ENCODE data around the gene CEP57L1.
A peak's percentile ranks its signal among the peaks of the same experiment; 100 is the strongest.
"Not testable (repeated sequence)": the region's sequence is repeated elsewhere in the genome, so short reads cannot be mapped to it uniquely, and the experiment has no call there.

The CEP57L1 gene

DNA sequence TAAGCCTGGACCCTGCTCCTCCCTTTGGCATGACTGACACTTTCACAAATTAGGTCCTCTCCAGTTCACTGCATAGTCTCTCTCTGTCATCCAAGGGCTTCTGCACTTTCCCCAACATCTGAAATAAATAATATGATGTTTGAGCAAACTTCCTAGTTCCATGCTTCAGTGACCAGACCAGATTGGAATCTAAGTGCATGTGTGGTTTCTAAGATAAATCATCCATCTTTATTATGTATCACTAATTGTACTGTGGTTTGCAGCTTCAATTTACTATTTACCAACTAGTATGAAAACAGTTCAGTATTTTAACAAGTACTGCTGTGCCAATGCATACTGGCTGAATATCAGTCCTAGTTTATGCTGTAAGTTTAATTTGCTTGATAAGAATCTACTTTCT lies 19.4 kb upstream of the CEP57L1 start:
- no peak for FAIRE-seq

DNA sequence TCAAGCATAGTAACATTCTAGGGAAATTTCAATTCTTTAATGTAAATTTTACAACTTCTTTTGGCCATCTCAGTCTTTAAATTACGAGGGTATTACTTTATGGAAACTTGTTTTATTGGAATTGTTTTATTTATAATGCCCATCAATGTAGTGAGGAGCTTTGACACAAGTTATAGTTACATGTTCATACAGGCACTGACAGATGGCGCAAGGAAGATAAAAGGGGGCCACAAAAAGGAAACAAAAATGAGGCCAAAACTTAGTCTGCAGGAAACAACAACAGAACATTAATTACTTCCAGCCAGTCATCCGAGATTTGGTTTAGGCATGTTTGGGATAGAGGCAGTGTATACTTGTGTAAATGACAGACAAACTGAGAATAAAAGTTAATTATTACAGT lies 18.9 kb upstream of the CEP57L1 start:
- FAIRE-seq = peak; percentile 68

DNA sequence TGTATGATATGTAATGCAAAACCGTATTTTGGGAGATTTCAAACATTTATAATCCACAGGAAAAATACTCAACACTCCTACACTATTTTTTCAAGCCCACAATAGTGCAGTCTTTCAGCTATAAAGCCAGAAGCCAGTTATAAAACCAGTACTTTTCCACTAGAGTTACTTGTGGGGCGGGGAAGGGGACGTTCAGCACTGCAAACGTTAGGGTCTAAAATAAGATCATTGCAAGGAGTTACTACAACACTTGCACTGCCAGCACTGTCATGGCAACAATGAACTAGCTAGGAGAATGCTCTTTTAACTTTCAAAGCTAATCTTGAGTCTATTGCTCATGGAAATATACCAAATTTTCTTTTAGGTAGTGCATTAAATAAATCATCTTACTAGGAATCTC lies 15.3 kb upstream of the CEP57L1 start:
- FAIRE-seq = no peak

DNA sequence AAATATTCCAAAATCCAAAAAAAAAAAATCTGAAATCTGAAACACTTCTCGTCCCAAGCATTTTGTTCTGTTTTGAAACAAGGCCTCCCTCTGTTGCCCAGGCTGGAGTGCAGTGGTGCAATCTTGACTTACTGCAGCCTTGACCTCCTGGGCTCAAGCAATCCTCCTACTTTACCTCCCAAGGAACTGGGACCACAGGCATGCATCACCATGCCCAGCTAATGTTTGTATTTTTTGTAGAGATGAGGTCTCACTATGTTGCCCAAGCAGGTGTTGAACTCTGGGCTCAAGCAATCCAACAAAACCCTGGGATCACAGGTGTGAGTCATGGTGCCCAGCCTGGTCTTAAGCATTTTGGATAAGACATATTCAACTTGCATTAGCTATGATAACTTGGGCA lies 14.3 kb upstream of the CEP57L1 start:
- no peak for FAIRE-seq

DNA sequence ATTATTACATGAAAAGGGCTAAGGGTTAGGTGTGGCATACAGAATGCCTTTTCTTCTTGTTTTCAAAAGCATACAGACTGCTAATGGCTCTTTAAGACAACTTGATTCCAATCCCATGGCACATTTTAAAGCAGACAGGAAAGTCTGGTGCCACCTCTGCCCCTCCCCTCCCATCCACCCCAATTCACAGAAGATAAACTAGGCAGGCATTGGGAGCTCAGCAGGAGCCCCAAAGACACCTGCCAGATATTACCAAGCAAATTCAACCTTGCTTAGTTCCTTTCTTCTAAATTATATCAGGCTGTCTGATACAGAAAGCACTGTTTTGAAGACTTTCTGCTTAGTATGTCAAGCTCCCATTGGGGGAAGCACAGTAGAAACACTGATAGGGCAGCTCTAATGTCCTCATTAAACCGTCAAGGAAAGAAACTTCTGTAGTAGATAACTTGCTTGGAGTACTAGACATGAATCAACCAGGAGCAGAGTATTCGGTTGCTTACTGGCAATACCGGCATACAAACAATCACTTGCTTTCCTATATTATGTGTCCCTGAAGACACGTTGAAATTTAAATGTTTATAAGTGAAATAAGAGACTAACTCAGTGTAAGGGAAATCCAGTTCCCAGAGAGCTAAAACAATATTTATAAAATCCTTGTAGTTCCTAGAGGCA lies 13.7 kb upstream of the CEP57L1 start:
- no peak for FAIRE-seq

DNA sequence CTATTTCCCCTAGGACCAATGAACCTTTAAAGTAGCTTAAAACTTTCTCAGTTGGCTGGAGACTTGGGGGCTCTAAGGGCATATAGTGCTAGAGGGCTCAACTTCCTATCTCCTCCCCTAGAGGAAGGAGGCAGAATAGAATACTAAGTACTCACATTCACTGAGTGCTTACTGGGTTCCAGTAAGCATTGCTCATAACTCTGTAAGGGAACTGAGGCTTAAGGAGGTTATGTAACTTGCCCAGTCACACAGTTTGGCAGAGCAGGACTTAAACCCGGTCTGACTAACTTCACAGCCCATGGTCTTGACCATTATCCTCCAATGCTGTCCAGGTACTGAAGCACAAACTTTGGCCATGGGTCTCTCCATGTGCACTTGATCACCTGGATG lies 13.1 kb upstream of the CEP57L1 start:
- FAIRE-seq = no peak

DNA sequence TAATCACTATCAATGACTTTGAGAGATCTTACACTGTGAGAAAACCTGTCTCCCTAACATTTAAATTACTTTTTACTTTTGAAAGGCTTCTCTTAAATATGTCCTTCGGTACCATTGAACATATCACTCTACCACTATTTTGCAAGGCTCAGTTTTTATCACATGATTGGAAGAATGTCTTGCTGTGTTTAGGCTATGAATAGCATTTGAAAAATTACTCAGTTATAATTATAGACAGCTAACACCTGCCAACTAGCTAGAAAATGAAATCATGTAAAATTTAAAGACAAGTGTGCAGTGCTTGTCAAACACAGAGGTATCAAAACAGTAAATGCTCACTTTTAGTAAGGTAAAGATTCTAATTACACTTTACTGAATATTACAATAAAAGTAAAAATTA lies 11.7 kb upstream of the CEP57L1 start:
- no peak for FAIRE-seq

DNA sequence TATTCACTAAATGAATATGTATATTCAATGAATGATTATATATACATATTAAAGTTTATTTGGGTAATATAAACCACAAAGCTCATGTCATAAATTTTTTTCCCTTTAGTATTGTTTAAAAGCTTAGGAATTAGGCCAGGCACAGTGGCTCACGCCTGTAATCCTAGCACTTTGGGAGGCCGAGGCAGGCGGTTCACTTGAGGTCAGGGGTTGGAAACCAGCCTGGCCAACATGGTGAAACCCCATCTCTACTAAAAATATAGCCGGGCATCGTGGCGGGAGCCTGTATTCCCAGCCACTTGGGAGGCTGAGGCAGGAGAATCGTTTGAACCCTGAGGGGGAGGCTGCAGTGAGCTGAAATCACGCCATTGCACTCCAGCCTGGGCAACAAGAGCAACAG lies 11.2 kb upstream of the CEP57L1 start:
- not testable (repeated sequence) for FAIRE-seq

DNA sequence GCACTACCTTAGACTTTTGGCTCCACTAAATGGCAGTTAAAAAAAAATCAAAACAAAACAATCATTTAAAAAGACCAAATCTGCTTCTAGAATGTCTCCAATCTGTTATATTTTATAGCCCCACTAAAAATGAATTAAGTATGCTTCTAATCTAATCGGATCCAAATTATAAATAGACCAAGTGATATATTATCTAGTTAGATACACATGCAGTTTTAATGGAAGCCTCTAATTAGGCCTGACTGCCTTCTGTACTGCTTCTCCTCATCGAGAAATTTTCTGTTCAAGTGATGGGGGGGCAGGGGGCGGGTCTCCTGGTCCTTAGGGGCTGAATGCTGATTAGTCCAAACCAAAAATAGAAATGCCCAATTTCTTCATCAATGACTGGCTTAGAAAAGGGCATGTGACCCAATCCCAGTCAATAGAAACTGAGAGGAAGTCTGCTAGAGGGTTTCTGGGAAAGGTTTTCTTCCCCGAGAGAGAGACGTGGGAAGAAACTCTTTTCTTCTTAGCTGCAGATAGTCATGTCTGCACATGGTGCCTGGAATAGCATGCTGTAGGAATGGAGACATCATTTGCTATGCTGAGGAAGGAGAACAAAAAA lies 7.5 kb upstream of the CEP57L1 start:
- FAIRE-seq = no peak

DNA sequence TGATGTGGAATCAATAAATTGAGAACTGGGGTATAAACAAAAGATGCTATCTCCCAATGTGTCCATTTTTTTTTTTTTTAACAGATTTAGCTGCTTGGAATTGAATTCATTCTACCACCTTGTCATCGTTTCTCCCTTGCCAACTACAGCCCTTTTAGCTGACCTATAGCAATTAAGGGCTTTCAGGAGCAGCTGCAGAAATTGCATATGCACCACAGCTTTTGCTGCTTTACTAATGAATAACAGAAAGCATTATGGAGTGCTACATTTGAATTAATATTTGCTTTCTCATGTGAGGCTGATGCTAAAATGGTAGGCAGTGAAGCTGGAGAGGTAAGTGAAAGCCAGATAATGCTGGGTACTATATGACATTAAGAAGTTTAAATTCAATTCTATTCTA lies 6.3 kb upstream of the CEP57L1 start:
- no peak for FAIRE-seq

DNA sequence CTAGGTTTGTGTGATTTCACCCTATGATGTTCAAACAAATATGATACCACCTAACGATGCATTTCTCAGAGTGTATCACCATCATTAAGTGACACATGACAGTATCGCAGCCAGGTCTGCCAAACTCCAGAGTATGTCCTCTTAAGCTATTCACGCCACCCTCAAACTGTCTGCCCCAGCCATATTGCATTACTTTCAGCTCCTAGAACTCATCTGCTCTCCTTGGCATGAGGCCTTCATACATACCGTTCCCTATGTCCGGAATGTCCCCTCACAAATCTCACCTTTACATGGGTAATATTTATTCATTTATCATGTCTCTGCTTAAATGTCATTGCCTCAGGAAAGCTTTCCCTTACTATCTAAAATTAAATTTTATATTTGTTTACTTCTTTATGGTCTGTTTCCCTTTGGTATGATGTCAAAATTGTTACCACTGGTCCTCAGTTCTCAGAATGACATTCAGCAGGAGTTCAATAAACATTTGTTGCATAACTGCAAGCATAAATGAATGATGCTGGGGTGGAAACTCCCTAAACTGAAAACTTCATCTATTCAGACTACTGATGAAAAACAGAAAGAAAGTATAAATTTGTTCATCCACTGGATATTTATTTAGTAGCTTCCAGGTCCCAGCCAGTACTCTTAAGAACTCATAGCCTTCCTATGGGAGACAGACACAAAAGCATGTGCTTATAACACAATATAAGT lies 3.8 kb upstream of the CEP57L1 start:
- FAIRE-seq = no peak

DNA sequence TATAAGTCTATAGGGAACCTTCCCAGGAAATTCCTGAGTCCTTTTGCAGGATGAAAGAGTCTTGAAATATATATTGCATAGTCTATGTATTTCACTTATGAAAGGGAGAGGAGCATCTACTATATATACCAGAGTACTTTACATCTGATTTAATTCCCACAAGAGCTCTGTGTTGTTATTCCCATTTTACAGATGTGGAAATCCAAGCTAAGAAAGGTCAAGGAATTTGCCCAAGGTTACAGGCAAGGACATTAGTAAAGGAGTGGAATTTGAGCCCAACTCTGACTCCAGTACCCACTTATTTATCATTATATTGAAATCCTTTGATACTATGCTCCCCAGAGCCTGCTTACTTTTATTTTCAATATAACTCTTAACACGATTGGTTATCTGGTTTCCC lies 3.2 kb upstream of the CEP57L1 start:
- FAIRE-seq = no peak

DNA sequence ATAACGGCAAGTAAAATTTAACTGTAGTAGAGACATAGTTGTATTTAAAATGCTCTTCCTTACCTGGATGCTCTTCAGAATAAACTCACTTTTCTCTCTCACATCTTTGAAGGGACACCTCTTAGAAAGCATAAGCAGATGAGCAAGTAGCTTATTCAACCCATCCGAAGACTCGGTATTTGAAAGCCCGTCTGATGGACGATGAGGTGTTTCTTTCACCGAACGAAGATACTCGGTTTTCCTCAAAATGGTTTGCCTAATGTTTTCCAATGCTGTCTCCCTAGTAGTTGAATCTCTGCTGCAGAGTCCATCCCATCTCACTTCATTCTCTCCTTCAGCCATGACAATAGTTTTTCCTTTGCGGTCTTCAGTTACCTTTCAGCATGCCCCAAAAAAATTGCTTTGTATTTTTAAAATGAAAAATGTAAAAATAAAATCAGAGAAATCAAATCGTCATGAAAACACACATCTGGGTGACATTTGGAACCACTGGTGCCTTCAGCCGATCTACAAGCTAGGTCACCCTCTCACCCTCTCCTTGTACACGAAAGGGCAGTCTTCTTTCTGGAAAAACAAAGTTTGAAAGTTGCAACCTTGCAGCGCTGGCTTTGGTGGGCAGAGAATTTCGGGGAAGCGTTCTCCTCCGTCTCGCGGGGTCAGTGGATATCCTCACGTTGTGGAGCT lies 1.4 kb upstream of the CEP57L1 start:
- FAIRE-seq = no peak

DNA sequence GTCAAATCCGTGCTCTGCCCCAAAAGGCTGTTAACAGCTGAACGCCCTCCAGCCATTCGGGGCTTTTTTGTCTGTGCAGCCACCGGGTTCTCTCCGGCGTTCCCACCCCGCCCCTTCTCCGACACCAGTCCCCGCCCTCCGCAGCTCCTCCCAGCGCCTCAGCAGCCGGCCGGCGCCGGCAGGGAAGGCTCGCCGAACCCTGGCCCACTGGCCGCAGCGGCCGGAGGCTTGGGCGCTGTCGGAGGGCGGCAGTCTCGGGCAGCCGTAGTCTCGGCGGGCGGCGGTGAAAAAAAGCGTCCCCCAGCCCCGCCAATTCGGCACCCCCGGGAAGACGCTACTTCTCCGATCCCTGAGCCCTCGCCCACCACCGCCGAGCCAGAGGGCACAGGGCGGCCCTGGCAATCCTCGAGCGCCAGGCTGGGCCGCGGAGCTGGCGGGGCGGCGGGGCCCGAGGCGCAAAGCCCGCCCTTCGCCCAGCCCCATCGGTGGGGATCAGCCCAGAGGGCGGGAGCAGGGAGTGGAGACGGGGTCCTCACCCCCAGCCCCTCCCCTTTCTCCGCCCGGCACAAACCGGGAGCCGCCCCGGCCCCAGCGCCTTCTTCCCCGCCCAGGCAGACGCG lies 781 bp upstream of the CEP57L1 start, which contains the start of gene SESN1:
Gene SESN1 (minus strand): TSS at position 431 of the 620 bp plus-strand sequence. CDS start 773 bp downstream, outside the sequence.
- FAIRE-seq = no peak

DNA sequence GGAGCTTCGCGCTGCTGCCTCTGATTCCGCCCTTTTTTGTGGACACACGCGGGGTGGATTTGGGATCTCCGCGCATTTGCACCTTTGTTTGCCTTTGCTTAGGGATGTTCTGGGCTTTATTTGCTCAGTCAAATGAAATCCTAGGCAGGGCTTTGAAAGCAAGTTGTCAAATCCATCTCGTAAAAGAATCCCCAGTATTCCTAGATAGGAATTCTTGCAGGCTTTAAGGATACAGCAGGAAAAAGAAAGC lies 453 bp downstream of the CEP57L1 start:
- FAIRE-seq = no peak

DNA sequence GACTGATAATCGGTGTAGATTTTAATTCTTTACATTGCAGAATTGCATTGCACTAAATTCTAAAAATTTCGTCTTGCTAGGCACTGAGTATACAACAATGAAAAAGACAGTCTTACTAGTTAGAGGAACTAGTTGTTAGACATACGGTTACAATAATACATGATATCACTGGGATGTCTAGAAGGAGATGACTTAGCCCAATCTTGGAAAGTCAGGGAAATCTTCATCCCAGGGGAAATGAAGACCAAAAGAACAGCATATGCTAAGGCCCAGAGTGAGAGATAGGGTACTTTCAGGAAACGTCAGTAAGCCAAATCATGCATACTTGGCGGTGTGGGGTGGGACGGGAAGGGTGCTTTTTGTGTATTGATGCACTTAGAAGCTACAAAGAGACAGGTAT lies 901 bp downstream of the CEP57L1 start:
- FAIRE-seq = no peak

DNA sequence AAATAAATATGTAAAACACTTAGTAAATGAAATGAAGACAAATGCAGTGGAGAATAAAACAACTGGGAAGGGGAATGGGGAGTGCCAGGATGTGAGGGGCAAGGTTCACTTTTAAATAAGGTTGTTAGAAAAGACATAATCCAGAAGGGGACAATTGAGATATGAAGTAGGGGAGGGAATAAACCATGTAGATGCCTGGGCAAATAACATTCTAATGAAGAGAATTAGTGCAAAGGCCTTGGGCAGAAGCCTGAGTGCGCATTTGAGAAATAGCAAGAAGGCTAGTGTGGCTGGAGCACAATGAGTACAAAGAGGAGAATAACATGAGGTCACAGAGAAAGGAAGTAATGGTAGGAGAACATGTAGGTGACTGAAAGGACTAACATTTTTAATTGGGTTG lies 2.4 kb downstream of the CEP57L1 start:
- FAIRE-seq = no peak

DNA sequence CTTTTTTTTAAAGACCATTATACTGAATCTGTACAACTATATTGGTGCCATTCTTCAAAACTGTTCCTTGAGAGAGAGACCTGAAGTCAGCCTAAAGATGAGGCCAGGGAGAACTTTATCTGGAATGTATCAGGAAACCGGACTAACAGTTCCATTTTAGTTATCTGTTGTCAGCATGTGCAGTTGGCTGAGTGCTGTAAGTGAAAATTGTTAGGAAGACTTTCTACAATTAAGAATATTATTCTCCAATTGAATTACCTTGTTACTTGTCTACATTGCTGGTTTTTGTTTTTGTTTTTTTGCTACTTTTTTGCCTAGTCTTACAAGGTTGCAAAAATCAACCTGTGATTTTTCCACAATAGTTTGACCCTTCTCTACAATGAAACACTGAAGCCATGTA lies 7.5 kb downstream of the CEP57L1 start:
- no peak for FAIRE-seq

DNA sequence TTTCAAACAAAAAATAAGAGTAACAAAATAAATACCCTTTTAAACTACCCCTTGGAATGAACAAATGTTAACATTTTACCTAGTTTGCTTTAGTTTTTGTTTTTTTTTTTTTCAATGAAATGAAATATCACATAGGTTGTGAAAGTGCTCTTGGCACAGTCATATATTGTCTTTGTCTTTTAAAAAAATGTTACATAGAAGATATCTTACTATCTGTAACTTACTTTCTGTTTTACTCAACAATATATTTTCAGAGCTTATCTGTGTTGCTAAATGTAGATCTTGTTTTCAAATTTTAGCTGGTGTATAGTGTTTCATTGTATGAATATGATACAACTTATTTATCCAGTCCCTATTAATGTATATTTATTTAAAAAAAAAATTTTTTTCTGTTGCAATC lies 8.6 kb downstream of the CEP57L1 start:
- FAIRE-seq = no peak

DNA sequence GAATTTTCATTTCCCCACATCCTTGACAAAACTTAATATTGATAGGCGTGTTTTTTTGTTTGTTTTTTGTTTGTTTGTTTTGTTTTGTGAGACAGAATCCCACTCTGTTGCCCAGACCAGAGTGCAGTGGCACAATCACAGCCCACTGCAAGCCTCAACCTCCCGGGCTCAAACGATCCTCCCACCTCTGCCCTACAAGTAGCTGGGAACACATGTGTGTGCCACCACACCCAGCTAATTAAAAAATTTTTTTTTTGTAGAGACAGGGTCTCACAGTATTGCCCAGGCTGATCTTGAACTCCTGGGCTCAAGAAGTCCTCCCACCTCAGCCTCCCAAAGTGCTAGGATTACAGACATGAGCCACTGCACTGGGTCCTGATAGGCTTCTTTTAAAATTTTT lies 9.2 kb downstream of the CEP57L1 start:
- no peak for FAIRE-seq

DNA sequence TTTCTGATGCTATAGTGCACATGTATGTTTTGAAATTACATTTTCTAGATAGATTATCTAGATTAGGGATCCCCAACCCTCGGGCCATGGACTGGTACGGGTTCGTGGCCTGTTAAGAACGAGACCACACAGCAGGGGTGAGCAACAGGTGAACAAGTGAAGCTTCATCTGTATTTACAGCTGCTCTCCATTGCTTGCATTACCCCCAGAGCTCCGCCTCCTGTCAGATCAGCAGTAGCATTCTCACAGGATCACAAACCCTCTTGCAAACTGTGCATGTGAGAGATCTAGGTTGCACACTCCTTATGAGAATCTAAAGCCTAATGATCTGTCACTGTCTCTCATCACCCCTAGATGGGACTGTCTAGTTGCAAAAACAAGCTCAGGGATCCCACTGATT lies 10.4 kb downstream of the CEP57L1 start:
- FAIRE-seq = no peak

DNA sequence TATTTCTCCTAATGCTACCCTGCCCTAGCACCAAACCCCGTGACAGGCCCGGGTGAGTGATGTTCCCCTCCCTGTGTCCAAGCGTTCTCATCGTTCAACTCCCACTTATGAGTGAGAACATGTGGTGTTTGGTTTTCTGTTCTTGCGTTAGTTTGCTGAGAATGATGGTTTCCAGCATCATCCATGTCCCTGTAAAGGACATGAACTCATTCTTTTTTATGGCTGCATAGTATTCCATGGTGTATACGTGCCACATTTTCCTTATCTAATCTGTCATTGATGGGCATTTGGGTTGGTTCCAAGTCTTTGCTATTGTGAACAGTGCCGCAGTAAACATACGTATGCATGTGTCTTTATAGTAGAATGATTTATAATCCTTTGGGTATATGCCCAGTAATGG lies 14.4 kb downstream of the CEP57L1 start:
- not testable (repeated sequence) for FAIRE-seq

DNA sequence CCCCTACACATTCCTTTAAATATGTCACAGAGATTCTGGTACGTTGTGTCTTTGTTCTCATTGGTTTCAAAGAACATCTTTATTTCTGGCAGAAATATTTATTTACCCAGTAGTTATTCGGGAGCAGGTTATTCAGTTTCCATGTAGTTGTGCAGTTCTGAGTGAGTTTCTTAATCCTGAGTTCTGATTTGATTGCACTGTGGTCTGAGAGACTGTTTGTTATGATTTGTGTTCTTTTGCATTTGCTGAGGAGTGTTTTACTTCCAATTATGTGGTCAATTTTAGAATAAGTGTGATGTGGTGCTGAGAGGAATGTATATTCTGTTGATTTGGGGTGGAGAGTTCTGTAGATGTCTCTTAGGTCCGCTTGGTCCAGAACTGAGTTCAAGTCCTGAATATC lies 17.4 kb downstream of the CEP57L1 start:
- FAIRE-seq = not testable (repeated sequence)
